CD4-positive, alpha-beta T cell (primary cell): ENCODE data around the gene PRAMEF6. TPM values are rescaled to one million over a fixed set of nuclear protein-coding genes. Genes with fewer than 3 reads are reported as not detected.
"Not testable (repeated sequence)": the region's sequence is repeated elsewhere in the genome, so short reads cannot be mapped to it uniquely, and the experiment has no call there.

Experiments used
- ATAC-seq: fragments of 200-7000 bp; cut with Tn5 transposase; one replicate; pipeline ENCODE4 v1.10.0; 2022; ENCODE audit warnings: mild to moderate bottlenecking; ENCODE audit not compliant: poor library complexity
- CTCF ChIA-PET: fragments of 350-600 bp; sonication (Branson Sonifier 250); formaldehyde crosslinking; loops from one replicate; lab custom pipeline; 2021; ENCODE audit warnings: antibody characterized with exemption, inconsistent platforms; lab: Charles Lee
- POLR2A ChIA-PET: fragments of 350-600 bp; sonication (Branson Sonifier 250); formaldehyde crosslinking; loops from one replicate; lab custom pipeline; 2021; ENCODE audit warnings: antibody characterized with exemption, inconsistent platforms; lab: Charles Lee
- DNase-seq, 14 experiments: peaks; one replicate each; pipeline ENCODE4 v3.0.0-alpha.2; 2013 to 2020; ENCODE audit warnings: mixed read lengths in 2 of 14
- H3K27ac ChIP-seq, 2 donors: one replicate each; pipeline versions ENCODE4 v1.5.1 to v1.7.0; 2013; ENCODE audit warnings: low read length in 2 of 2, low read depth in 1 of 2, mild to moderate bottlenecking in 1 of 2
- H3K27me3 ChIP-seq, 2 experiments: 1 replicate in 1 of 2; 2 replicates in 1 of 2; pipeline versions ENCODE4 v1.6.1 to v1.7.0; 2013; ENCODE audit warnings: low read length in 2 of 2, control low read depth in 1 of 2, mild to moderate bottlenecking in 1 of 2, moderate library complexity in 1 of 2; ENCODE audit not compliant: insufficient read depth in 2 of 2, control insufficient read depth in 1 of 2
- H3K36me3 ChIP-seq: one replicate; pipeline ENCODE4 v1.6.1; 2013; ENCODE audit warnings: low read length, control low read depth; ENCODE audit not compliant: insufficient read depth
- H3K4me1 ChIP-seq: one replicate; pipeline ENCODE4 v1.6.1; 2013; ENCODE audit warnings: low read length, control low read depth; ENCODE audit not compliant: insufficient read depth
- H3K4me3 ChIP-seq: one replicate; pipeline ENCODE4 v1.5.1; 2013; ENCODE audit warnings: mild to moderate bottlenecking, low read length, moderate library complexity
- H3K9me3 ChIP-seq, 2 experiments: 1 replicate in 1 of 2; 2 replicates in 1 of 2; pipeline versions ENCODE4 v1.6.1 to v1.7.0; 2013; ENCODE audit warnings: low read length in 2 of 2, mild to moderate bottlenecking in 2 of 2, control low read depth in 1 of 2, moderate library complexity in 1 of 2; ENCODE audit not compliant: control insufficient read depth in 1 of 2, insufficient read depth in 1 of 2
- H3K27ac Mint-ChIP-seq: one replicate; pipeline ENCODE4 v1.8.0; 2020; ENCODE audit warnings: mixed read lengths
- H3K27me3 Mint-ChIP-seq: one replicate; pipeline ENCODE4 v1.8.0; 2021; ENCODE audit warnings: mixed read lengths
- H3K36me3 Mint-ChIP-seq: one replicate; pipeline ENCODE4 v1.8.0; 2021; ENCODE audit warnings: low read depth, mixed read lengths
- H3K4me1 Mint-ChIP-seq: one replicate; pipeline ENCODE4 v1.8.0; 2021; ENCODE audit warnings: low read depth, mixed read lengths
- H3K4me3 Mint-ChIP-seq: one replicate; pipeline ENCODE4 v1.8.0; 2020; ENCODE audit warnings: mild to moderate bottlenecking, mixed read lengths
- H3K9me3 Mint-ChIP-seq: one replicate; pipeline ENCODE4 v1.8.0; 2020; ENCODE audit warnings: mixed read lengths
- intact Hi-C, 2 experiments: fragments of 100-400 bp; cut with DNase I in 1 of 2; cut with micrococcal nuclease in 1 of 2; formaldehyde crosslinking; loops; one replicate each; pipeline versions ENCODE4 v1.15.1 to v1.9.0; 2023 to 2025; cut with DNase I, micrococcal nuclease
- polyA plus RNA-seq, 2 donors: library from polyadenylated mRNA; unstranded; fragments of 120-200 nt; gene quantifications; one replicate each; pipeline ENCODE4 v1.2.1, GENCODE V29; 2013
- total RNA-seq, 174 experiments: library from RNA in 2 of 174; stranded (reverse) in 2 of 174; gene quantifications; one replicate each; pipeline ENCODE4 v1.2.3 and lab custom pipeline; 2021 to 2026

The PRAMEF6 gene
- total RNA-seq (not detected), total RNA-seq (lab: John Stamatoyannopoulos, UW) (0 to 0.14 (median 0) reads per million in 172 experiments)
- not detected for polyA plus RNA-seq (2013, experiment 1 of 2)
- polyA plus RNA-seq (2013, experiment 2 of 2), result not detected

DNA sequence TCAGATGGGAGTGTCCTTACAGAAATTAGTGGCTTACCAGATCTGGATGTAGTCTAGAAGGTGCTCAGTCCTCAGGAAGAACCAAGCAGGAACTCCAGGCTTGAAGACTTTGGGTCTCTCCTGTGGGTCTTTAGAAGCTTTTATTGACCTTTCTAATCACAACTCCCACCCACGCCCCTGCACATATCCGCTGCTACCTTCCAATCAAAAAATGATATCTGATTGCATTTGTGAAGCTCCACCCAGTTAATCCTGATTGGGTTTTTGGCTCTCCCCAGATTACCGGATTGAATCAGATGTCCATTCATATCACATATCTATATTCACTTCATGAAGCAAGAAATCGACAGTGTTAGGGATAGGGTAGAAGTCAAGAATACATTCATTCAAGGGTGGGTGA, at the start of gene PRAMEF6:
Gene PRAMEF6, minus strand, starts transcription at position 101 of the 400 bp plus-strand sequence. CDS start 5,062 bp downstream, outside the sequence.
- H3K4me3 ChIP-seq, H3K4me1 ChIP-seq, H3K36me3 ChIP-seq, H3K4me1 Mint-ChIP-seq, CTCF ChIA-PET, ATAC-seq, POLR2A ChIA-PET, H3K27ac Mint-ChIP-seq, H3K36me3 Mint-ChIP-seq, H3K27ac ChIP-seq, H3K4me3 Mint-ChIP-seq, H3K9me3 ChIP-seq, H3K27me3 Mint-ChIP-seq, H3K9me3 Mint-ChIP-seq, DNase-seq, H3K27me3 ChIP-seq, intact Hi-C loops: not testable (repeated sequence)

DNA sequence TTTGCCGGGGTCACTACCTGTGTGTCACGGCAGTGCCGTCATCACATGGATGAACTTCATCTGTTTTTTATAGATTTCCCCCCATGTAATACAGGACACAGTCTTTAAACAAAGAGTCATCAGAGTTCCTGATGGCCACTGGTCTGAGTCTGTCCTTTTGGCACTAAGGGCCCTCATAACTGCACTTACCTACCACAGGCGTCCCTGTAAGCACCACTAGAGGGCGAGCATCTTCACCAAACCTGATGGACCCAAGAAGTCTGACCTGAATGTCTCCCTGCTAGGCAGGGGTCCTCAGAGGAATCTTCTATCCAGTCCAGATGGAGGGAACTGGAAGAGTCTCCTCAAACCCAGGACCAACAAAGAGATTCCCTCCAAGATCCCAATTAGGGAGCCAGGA, 23.0 kb downstream of the PRAMEF6 start:
- H3K27ac ChIP-seq, H3K9me3 ChIP-seq, ATAC-seq, H3K4me3 ChIP-seq, CTCF ChIA-PET, H3K4me1 Mint-ChIP-seq, H3K36me3 Mint-ChIP-seq, H3K9me3 Mint-ChIP-seq, H3K36me3 ChIP-seq, intact Hi-C loops, POLR2A ChIA-PET, H3K27me3 ChIP-seq, H3K27me3 Mint-ChIP-seq, H3K4me1 ChIP-seq, H3K27ac Mint-ChIP-seq, DNase-seq, H3K4me3 Mint-ChIP-seq: not testable (repeated sequence)

DNA sequence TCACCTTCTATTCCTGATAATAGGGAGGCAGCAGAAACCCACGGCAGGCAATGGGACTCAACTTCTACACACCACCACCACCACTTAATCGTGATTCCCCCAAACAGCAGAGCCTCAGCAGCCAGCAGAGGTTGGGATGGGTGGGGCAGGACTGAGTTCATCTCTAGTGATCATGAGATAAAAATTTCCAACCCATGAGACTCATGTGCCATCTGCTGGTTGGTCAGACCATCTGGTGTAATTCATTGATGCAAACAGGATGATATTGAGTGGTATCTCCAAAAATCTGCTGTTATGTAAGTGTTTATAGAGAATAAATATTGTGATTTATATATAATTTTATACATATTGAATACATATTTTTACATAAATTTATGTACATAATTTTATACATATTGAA, 25.6 kb downstream of the PRAMEF6 start:
- POLR2A ChIA-PET, H3K27ac ChIP-seq, H3K4me1 ChIP-seq, H3K4me3 Mint-ChIP-seq, H3K4me1 Mint-ChIP-seq, H3K9me3 ChIP-seq, H3K27me3 Mint-ChIP-seq, H3K27me3 ChIP-seq, H3K27ac Mint-ChIP-seq, H3K4me3 ChIP-seq, CTCF ChIA-PET, DNase-seq, H3K36me3 ChIP-seq, ATAC-seq, H3K36me3 Mint-ChIP-seq, intact Hi-C loops, H3K9me3 Mint-ChIP-seq: not testable (repeated sequence)

DNA sequence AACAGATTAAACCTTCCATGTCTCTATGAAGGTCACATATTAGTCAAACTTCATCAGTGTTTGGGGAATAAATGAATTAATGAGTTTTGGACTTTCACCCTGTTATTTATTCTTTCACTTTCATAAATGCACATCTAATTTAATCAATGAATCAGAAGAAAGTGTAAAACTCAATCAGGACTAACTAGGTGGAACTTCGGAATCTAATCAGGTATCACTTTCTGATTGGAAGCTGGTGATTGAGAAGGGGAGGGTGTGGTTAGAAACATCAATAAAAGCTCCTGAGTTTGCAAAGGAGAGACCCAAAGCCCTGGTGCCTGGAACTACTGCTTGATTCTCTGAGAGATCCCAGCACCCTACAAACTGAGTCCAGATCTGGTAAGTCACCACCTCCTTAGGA, 31.1 kb downstream of the PRAMEF6 start, which contains the start of gene PRAMEF7:
Gene PRAMEF7, plus strand, starts transcription at position 301 of the 400 bp plus-strand sequence. CDS start 1,083 bp downstream, outside the sequence.
- H3K36me3 Mint-ChIP-seq, H3K4me1 ChIP-seq, DNase-seq, H3K27ac Mint-ChIP-seq, ATAC-seq, H3K27ac ChIP-seq, H3K9me3 Mint-ChIP-seq, H3K27me3 Mint-ChIP-seq, intact Hi-C loops, POLR2A ChIA-PET, H3K4me3 ChIP-seq, H3K36me3 ChIP-seq, H3K9me3 ChIP-seq, H3K4me1 Mint-ChIP-seq, H3K4me3 Mint-ChIP-seq, H3K27me3 ChIP-seq, CTCF ChIA-PET: not testable (repeated sequence)

DNA sequence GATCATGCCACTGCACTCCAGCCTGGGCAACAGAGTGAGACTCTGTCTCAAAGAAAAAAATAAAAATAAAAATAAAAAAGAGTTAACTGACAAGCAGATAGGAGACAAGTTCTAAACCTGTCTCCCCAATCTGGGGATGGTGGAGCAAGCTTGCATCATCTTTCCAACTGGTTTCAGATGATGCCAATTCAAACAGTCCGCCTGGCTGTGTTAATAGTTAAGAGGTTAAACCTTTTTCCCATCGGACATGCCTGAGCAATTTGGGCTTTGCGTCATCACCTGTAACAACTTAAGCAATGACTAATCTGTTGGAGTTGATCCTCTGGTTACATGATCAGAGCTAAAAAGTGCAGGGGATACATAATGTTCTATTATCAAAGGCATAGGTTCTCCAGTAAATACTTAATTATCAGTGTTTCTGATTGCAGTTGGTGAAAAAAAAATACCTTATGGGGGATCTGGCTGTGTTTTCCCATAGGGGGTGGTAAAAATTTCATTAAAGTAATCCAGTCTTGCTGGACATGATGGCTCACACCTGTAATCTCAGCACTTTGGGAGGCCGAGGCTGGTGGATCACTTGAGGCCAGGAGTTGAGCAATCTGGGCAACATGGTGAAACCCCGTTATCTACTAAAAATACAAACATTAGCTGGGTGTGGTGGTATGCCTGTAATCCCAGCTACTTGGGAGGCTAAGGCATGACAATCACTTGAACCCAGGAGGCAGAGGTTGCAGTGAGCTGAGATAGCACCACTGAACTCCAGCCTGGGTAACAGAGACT, 43.4 kb downstream of the PRAMEF6 start:
- not testable (repeated sequence) for H3K27ac Mint-ChIP-seq, DNase-seq

DNA sequence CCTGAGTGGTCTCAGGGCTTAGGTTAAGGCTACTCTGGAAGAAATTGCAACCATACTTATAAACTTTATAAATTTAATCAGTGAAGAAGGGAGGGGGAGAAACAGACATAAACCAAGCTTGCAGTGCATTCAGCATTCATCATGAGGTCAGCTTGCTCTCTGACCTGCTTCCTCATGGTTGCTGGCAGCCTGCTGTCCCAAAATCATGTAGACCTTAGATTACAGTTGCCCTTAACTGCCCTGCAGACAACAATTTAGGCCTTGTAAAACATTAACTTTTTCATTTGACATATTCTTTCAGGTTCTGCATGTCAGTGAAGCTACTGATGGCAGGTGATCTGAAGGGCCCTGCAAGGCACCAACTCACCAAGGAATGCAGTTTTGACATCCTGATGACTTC, 48.2 kb downstream of the PRAMEF6 start:
- H3K4me1 ChIP-seq, H3K9me3 Mint-ChIP-seq, H3K4me1 Mint-ChIP-seq, H3K9me3 ChIP-seq, H3K4me3 ChIP-seq, CTCF ChIA-PET, H3K36me3 Mint-ChIP-seq, POLR2A ChIA-PET, ATAC-seq, H3K27me3 Mint-ChIP-seq, intact Hi-C loops, H3K27me3 ChIP-seq, H3K27ac ChIP-seq, H3K4me3 Mint-ChIP-seq, DNase-seq, H3K36me3 ChIP-seq, H3K27ac Mint-ChIP-seq: not testable (repeated sequence)

More for the DNA sequence above, 43.4 kb downstream of the PRAMEF6 start:
- H3K27me3 ChIP-seq, intact Hi-C loops, H3K36me3 Mint-ChIP-seq, CTCF ChIA-PET, H3K36me3 ChIP-seq, H3K9me3 ChIP-seq, H3K4me1 Mint-ChIP-seq, H3K4me3 ChIP-seq, ATAC-seq, H3K4me1 ChIP-seq, H3K27me3 Mint-ChIP-seq, H3K4me3 Mint-ChIP-seq, H3K27ac ChIP-seq, H3K9me3 Mint-ChIP-seq, POLR2A ChIA-PET: not testable (repeated sequence)

DNA sequence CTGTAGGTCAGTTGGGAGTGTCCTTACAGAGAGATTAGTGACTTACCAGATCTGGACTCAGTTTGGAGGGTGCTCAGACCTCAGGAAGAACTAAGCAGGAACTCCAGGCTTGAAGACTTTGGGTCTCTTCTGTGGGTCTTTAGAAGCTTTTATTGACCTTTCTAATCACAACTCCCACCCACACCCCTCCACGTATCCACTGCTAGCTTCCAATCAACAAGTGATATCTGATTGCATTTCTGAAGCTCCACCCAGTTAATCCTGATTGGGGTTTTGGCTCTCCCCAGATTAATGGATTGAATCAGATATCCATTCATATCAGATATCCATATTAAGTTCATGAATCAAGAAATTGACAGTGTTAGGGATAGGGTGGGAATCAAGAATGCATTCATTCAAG, 49.2 kb downstream of the PRAMEF6 start, which contains the start of gene PRAMEF10:
Gene PRAMEF10, minus strand, starts transcription at position 101 of the 400 bp plus-strand sequence. CDS start 2,423 bp downstream, outside the sequence.
- H3K27me3 Mint-ChIP-seq, H3K4me3 Mint-ChIP-seq, ATAC-seq: not testable (repeated sequence)

More for the DNA sequence above, 49.2 kb downstream of the PRAMEF6 start, which contains the start of gene PRAMEF10:
- H3K27me3 ChIP-seq, H3K36me3 ChIP-seq, POLR2A ChIA-PET, DNase-seq, H3K4me3 ChIP-seq, H3K27ac Mint-ChIP-seq, H3K27ac ChIP-seq, CTCF ChIA-PET, H3K9me3 ChIP-seq, H3K9me3 Mint-ChIP-seq, H3K4me1 Mint-ChIP-seq, H3K4me1 ChIP-seq, intact Hi-C loops, H3K36me3 Mint-ChIP-seq: not testable (repeated sequence)
